ENCODE results near the gene CEP128.

DNA sequence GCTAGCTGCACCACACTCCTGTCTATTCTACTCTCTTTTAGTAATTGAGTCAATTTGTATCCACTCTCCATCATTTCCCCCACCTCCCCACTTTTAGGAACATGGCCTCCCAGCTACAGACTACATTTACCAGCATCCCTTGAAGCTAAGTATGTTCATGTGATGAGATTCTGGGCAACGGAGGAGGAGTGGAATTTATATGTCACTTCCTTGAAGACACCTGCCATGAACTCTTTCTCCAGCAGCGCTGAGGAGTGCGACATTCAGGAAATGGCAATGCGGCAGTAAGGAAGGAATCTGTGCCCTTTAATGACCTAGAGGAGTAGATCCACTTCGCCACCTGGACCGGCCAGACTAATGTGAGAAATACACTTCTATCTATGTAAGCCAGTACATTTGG, 486.5 kb downstream of the CEP128 start:
- no peak for TF ChIP-seq EZH2 (IDR thresholded peaks at IDR 0.05)
- TF ChIP-seq POLR2AphosphoS5 (IDR thresholded peaks at IDR 0.05; ENCODE audit: borderline replicate concordance, low read depth, low read length): no peak
- TF ChIP-seq FOXP2 (optimal IDR thresholded peaks at IDR 0.05; ENCODE audit: control extremely low read depth, extremely low read length, insufficient read depth): no peak
